ENCODE measurements around the gene RIT2.

Gene RIT2

GRCh38 chr18:43061318-43061717 lies 54.2 kb downstream of the RIT2 start:
- Histone ChIP-seq H3K4me2 (no peak overlapping the region), H3K27me3 (no peaks in the 10 kb centered on the region), H3K9me3 (0 out of 2 replicates have a peak, but pooled peaks cover 7% of the 10 kb centered on the region), H3K4me3 (no peak overlapping the region), H3K36me3 (no peaks in the 10 kb centered on the region), H3K27ac (no peak overlapping the region), H4K20me1 (no peaks in the 10 kb centered on the region), H3K9ac (no peak overlapping the region), H3K4me1 (no peaks in the 10 kb centered on the region)
- TF ChIP-seq Cebpa-rat (IDR thresholded peaks at IDR 0.05) = no peak

- Histone ChIP-seq H3K4me3 (no peak overlapping the region), H3K4me2 (no peak overlapping the region), H4K20me1 (no peaks in the 10 kb centered on the region), H3K36me3 (no peaks in the 10 kb centered on the region), H3K27ac (no peak overlapping the region), H3K27me3 (no peaks in the 10 kb centered on the region), H3K9me3 (0 out of 2 replicates have a peak, but pooled peaks cover 7% of the 10 kb centered on the region), H3K9ac (no peak overlapping the region), H3K4me1 (no peaks in the 10 kb centered on the region)
- TF ChIP-seq Cebpa-rat (IDR thresholded peaks at IDR 0.05) = no peak
These were observed 55.5 kb downstream of the RIT2 start for GRCh38 chr18:43060020-43060419.

- no peaks in the 10 kb centered on the region for H3K9me3 ChIP-seq
- no peaks in the 10 kb centered on the region for H4K20me1 ChIP-seq
These were observed 60.5 kb downstream of the RIT2 start for GRCh38 chr18:43054815-43055519.

GRCh38 chr18:43049021-43049420 lies 66.5 kb downstream of the RIT2 start:
- no peaks in the 10 kb centered on the region for H3K9me3 ChIP-seq
- H4K20me1 ChIP-seq = no peaks in the 10 kb centered on the region
- no peaks in the 10 kb centered on the region for H3K4me1 ChIP-seq
- no peaks in the 10 kb centered on the region for H3K36me3 ChIP-seq
- no peak overlapping the region for H3K27ac ChIP-seq
- no peaks in the 10 kb centered on the region for H3K27me3 ChIP-seq
- H3K9ac ChIP-seq = no peak overlapping the region
- TF ChIP-seq Cebpa-rat (IDR thresholded peaks at IDR 0.05) = no peak
- H3K4me3 ChIP-seq = no peak overlapping the region
- no peak overlapping the region for H3K4me2 ChIP-seq

More at GRCh38 chr18:43054815-43055519, 60.5 kb downstream of the RIT2 start:
- Histone ChIP-seq H3K4me2 (no peak overlapping the region), H3K4me1 (no peaks in the 10 kb centered on the region), H3K4me3 (no peak overlapping the region), H3K27me3 (no peaks in the 10 kb centered on the region), H3K27ac (no peak overlapping the region), H3K9ac (no peak overlapping the region), H3K36me3 (no peaks in the 10 kb centered on the region)
- TF ChIP-seq Cebpa-rat (IDR thresholded peaks at IDR 0.05) = no peak

GRCh38 chr18:43046322-43046721 lies 69.2 kb downstream of the RIT2 start:
- no peak overlapping the region for H3K4me2 ChIP-seq
- H3K9ac ChIP-seq = no peak overlapping the region
- no peaks in the 10 kb centered on the region for H3K4me1 ChIP-seq
- H3K36me3 ChIP-seq = no peaks in the 10 kb centered on the region
- TF ChIP-seq Cebpa-rat (IDR thresholded peaks at IDR 0.05) = no peak
- H3K27me3 ChIP-seq = no peaks in the 10 kb centered on the region
- H3K27ac ChIP-seq = no peak overlapping the region
- no peaks in the 10 kb centered on the region for H4K20me1 ChIP-seq
- H3K4me3 ChIP-seq = no peak overlapping the region
- H3K9me3 ChIP-seq = no peaks in the 10 kb centered on the region

GRCh38 chr18:43043626-43044025 lies 71.9 kb downstream of the RIT2 start:
- Histone ChIP-seq H3K4me3 (no peak overlapping the region), H4K20me1 (no peaks in the 10 kb centered on the region), H3K4me1 (no peaks in the 10 kb centered on the region), H3K4me2 (no peak overlapping the region), H3K27ac (no peak overlapping the region), H3K27me3 (no peaks in the 10 kb centered on the region), H3K36me3 (no peaks in the 10 kb centered on the region), H3K9ac (no peak overlapping the region), H3K9me3 (no peaks in the 10 kb centered on the region)
- no peak for TF ChIP-seq Cebpa-rat (IDR thresholded peaks at IDR 0.05)

GRCh38 chr18:43040281-43040680 lies 75.2 kb downstream of the RIT2 start:
- no peaks in the 10 kb centered on the region for H3K27me3 ChIP-seq
- H3K9ac ChIP-seq = no peak overlapping the region
- no peaks in the 10 kb centered on the region for H3K4me1 ChIP-seq
- H3K9me3 ChIP-seq = 0 out of 2 replicates have a peak, but pooled peaks cover 3% of the 10 kb centered on the region
- H4K20me1 ChIP-seq = no peaks in the 10 kb centered on the region
- H3K4me2 ChIP-seq = no peak overlapping the region
- no peaks in the 10 kb centered on the region for H3K36me3 ChIP-seq
- TF ChIP-seq Cebpa-rat (IDR thresholded peaks at IDR 0.05) = no peak
- H3K4me3 ChIP-seq = no peak overlapping the region
- H3K27ac ChIP-seq = no peak overlapping the region

GRCh38 chr18:43034683-43035500 lies 80.6 kb downstream of the RIT2 start:
- H3K9ac ChIP-seq = no peak overlapping the region
- 0 out of 2 replicates have a peak, but pooled peaks cover 3% of the 10 kb centered on the region for H3K9me3 ChIP-seq
- H3K27ac ChIP-seq = no peak overlapping the region

GRCh38 chr18:43031169-43031568 lies 84.3 kb downstream of the RIT2 start:
- Histone ChIP-seq H3K4me2 (no peak overlapping the region), H4K20me1 (no peaks in the 10 kb centered on the region), H3K9me3 (0 out of 2 replicates have a peak, but pooled peaks cover 2% of the 10 kb centered on the region), H3K27me3 (no peaks in the 10 kb centered on the region), H3K36me3 (no peaks in the 10 kb centered on the region), H3K4me1 (no peaks in the 10 kb centered on the region), H3K9ac (no peak overlapping the region), H3K27ac (no peak overlapping the region), H3K4me3 (no peak overlapping the region)
- no peak for TF ChIP-seq Cebpa-rat (IDR thresholded peaks at IDR 0.05)

More at GRCh38 chr18:43034683-43035500, 80.6 kb downstream of the RIT2 start:
- no peaks in the 10 kb centered on the region for H3K27me3 ChIP-seq
- no peaks in the 10 kb centered on the region for H3K36me3 ChIP-seq
- no peaks in the 10 kb centered on the region for H4K20me1 ChIP-seq
- TF ChIP-seq Cebpa-rat (IDR thresholded peaks at IDR 0.05) = no peak
- H3K4me1 ChIP-seq = no peaks in the 10 kb centered on the region
- no peak overlapping the region for H3K4me2 ChIP-seq
- H3K4me3 ChIP-seq = no peak overlapping the region

- Histone ChIP-seq H3K36me3 (no peaks in the 10 kb centered on the region), H3K4me2 (no peak overlapping the region), H3K9me3 (no peaks in the 10 kb centered on the region), H3K4me1 (no peaks in the 10 kb centered on the region), H3K9ac (no peak overlapping the region), H4K20me1 (no peaks in the 10 kb centered on the region), H3K27me3 (no peaks in the 10 kb centered on the region), H3K27ac (no peak overlapping the region), H3K4me3 (no peak overlapping the region)
- TF ChIP-seq Cebpa-rat (IDR thresholded peaks at IDR 0.05) = no peak
These were observed 86.1 kb downstream of the RIT2 start for GRCh38 chr18:43029414-43029813.

Measured in BLaER1 (cell line).